NCI-H460 (cell line): ENCODE measurements around the gene HSD17B12. TPM values are rescaled to one million over a fixed set of nuclear protein-coding genes. Genes with fewer than 3 reads are reported as not detected.

Experiments
- DNase-seq: peaks from one replicate; pipeline ENCODE4 v3.0.0-alpha.2; 2016; ENCODE audit warnings: low read depth; ENCODE audit errors: extremely low read depth
- total RNA-seq: library from RNA; depleted of rRNA; stranded (reverse); fragments of >200 nt; shearing (Covaris generic); gene quantifications from 2 replicates; pipeline ENCODE4 v1.2.3, GENCODE V29; 2014

HSD17B12 gene
- total RNA-seq, 1 experiment from 2014 or later, result 138 TPM

GRCh38 chr11:43687120-43687791 is 6.7 kb downstream of the HSD17B12 start:
- DNase-seq, result no peak

- no peak for DNase-seq
These were observed 7.9 kb downstream of the HSD17B12 start for GRCh38 chr11:43688394-43688793.

GRCh38 chr11:43689167-43689566 is 8.6 kb downstream of the HSD17B12 start:
- no peak for DNase-seq

GRCh38 chr11:43690929-43691725 is 10.6 kb downstream of the HSD17B12 start:
- DNase-seq, result no peak

- DNase-seq, result no peak
These were observed 11.3 kb downstream of the HSD17B12 start for GRCh38 chr11:43691806-43692205.

- no peak for DNase-seq
These were observed 12.5 kb downstream of the HSD17B12 start for GRCh38 chr11:43693069-43693468.

GRCh38 chr11:43693731-43694130 is 13.2 kb downstream of the HSD17B12 start:
- DNase-seq, result no peak

GRCh38 chr11:43694477-43694876 is 13.9 kb downstream of the HSD17B12 start:
- DNase-seq, result no peak

GRCh38 chr11:43697679-43698078 is 17.1 kb downstream of the HSD17B12 start:
- no peak for DNase-seq

GRCh38 chr11:43699870-43700269 is 19.3 kb downstream of the HSD17B12 start:
- DNase-seq, result no peak

- no peak for DNase-seq
These were observed 26.1 kb downstream of the HSD17B12 start for GRCh38 chr11:43706631-43707030.

- no peak for DNase-seq
These were observed 28.2 kb downstream of the HSD17B12 start for GRCh38 chr11:43708776-43709175.

GRCh38 chr11:43709689-43710088 is 29.2 kb downstream of the HSD17B12 start:
- DNase-seq, result no peak

GRCh38 chr11:43712676-43713075 is 32.1 kb downstream of the HSD17B12 start:
- DNase-seq, result no peak

GRCh38 chr11:43718373-43718772 is 37.8 kb downstream of the HSD17B12 start:
- DNase-seq, result no peak

GRCh38 chr11:43723617-43724016 is 43.1 kb downstream of the HSD17B12 start:
- no peak for DNase-seq

- no peak for DNase-seq
These were observed 51.7 kb downstream of the HSD17B12 start for GRCh38 chr11:43732225-43732624.

GRCh38 chr11:43734256-43734655 is 53.7 kb downstream of the HSD17B12 start:
- no peak for DNase-seq

- no peak for DNase-seq
These were observed 54.6 kb downstream of the HSD17B12 start for GRCh38 chr11:43735115-43735514.

- no peak for DNase-seq
These were observed 55.4 kb downstream of the HSD17B12 start for GRCh38 chr11:43735961-43736360.

- DNase-seq, result no peak
These were observed 56.1 kb downstream of the HSD17B12 start for GRCh38 chr11:43736502-43737200.

GRCh38 chr11:43737201-43737590 is 56.7 kb downstream of the HSD17B12 start:
- no peak for DNase-seq
